ENCODE results near the gene MIPOL1.
"Not testable (repeated sequence)": the region's sequence is repeated elsewhere in the genome, so short reads cannot be mapped to it uniquely, and the experiment has no call there.

Gene MIPOL1

DNA sequence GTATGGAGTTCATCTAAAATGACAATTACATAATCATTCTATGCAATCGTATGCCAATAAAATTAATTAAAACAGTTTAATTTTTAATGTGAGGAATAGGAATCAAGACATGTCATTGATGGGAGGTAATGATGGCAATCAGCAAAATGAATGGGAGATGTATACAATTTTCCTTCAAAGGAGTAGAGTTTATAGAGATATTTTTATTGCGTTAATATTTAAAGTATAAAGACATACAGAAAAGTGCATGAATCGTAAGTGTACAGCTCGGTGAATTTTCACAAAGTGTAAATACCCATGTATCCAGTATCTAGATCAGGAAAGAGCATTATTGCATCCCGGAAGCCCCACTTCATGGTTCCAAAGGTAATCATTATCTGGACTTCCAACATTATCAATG is 1.2 kb downstream of the MIPOL1 start:
- Mint-ChIP-seq H3K4me3 (no peak overlapping the region), H3K9me3 (peaks cover under 1% of the 10 kb centered on the region), H3K4me1 (ENCODE audit: low read depth) (peaks cover 14% of the 10 kb centered on the region), H3K27me3 (peaks cover 31% of the 10 kb centered on the region), H3K27ac (no peak overlapping the region), H3K36me3 (ENCODE audit: low read depth) (no peaks in the 10 kb centered on the region)
- intact Hi-C loops (cut with micrococcal nuclease): no loop called here

GRCh38 chr14:37201724-37202123 is 4.0 kb downstream of the MIPOL1 start:
- Mint-ChIP-seq H3K27ac (no peak overlapping the region), H3K27me3 (peaks cover 24% of the 10 kb centered on the region), H3K4me3 (no peak overlapping the region), H3K36me3 (ENCODE audit: low read depth) (no peaks in the 10 kb centered on the region), H3K9me3 (peaks cover 27% of the 10 kb centered on the region), H3K4me1 (ENCODE audit: low read depth) (peaks cover 14% of the 10 kb centered on the region)
- intact Hi-C loops (cut with micrococcal nuclease): no loop called here

- H3K4me3 Mint-ChIP-seq: no peak overlapping the region
- intact Hi-C loops (cut with micrococcal nuclease): no loop called here
- H3K27me3 Mint-ChIP-seq: peaks cover 19% of the 10 kb centered on the region
- peaks cover 32% of the 10 kb centered on the region for H3K9me3 Mint-ChIP-seq
- H3K36me3 Mint-ChIP-seq (ENCODE audit: low read depth): no peaks in the 10 kb centered on the region
- no peak overlapping the region for H3K27ac Mint-ChIP-seq
- peaks cover 12% of the 10 kb centered on the region for H3K4me1 Mint-ChIP-seq (ENCODE audit: low read depth)
These were observed 4.5 kb downstream of the MIPOL1 start for GRCh38 chr14:37202265-37202664.

DNA sequence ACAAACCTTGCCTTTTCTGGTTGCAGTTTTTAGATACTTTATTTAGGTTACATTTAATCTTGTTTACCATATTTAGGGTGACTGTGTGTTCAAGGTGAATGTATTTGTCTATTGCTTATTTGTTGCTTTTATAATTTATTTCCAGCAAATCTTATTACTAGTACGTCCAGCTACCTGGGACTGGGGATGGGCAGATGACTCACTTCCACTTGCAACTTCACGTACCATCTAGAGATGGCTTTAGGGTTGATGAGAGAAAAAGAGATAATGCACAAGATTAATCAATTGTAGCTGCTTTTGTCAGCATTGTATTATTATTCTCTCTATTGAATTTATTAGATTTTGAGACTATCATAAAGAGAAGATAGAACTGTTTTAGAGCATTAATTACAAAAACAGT is 5.1 kb downstream of the MIPOL1 start:
- Mint-ChIP-seq H3K4me3 (no peak overlapping the region), H3K27ac (no peak overlapping the region), H3K4me1 (ENCODE audit: low read depth) (peaks cover 6% of the 10 kb centered on the region), H3K36me3 (ENCODE audit: low read depth) (no peaks in the 10 kb centered on the region), H3K9me3 (peaks cover 32% of the 10 kb centered on the region), H3K27me3 (peaks cover 13% of the 10 kb centered on the region)
- intact Hi-C loops (cut with micrococcal nuclease): no loop called here

GRCh38 chr14:37203423-37203822 is 5.7 kb downstream of the MIPOL1 start:
- intact Hi-C loops (cut with micrococcal nuclease): no loop called here
- peaks cover 7% of the 10 kb centered on the region for H3K27me3 Mint-ChIP-seq
- H3K36me3 Mint-ChIP-seq (ENCODE audit: low read depth): no peaks in the 10 kb centered on the region
- no peak overlapping the region for H3K27ac Mint-ChIP-seq
- H3K4me3 Mint-ChIP-seq: no peak overlapping the region
- H3K9me3 Mint-ChIP-seq: peaks cover 32% of the 10 kb centered on the region
- peaks cover under 1% of the 10 kb centered on the region for H3K4me1 Mint-ChIP-seq (ENCODE audit: low read depth)

- H3K4me1 Mint-ChIP-seq (ENCODE audit: low read depth); H3K4me3 Mint-ChIP-seq; H3K27ac Mint-ChIP-seq; intact Hi-C loops (cut with micrococcal nuclease); H3K36me3 Mint-ChIP-seq (ENCODE audit: low read depth); H3K27me3 Mint-ChIP-seq: not testable (repeated sequence)
- H3K9me3 Mint-ChIP-seq: peaks cover 48% of the 10 kb centered on the region
These were observed 8.2 kb downstream of the MIPOL1 start for GRCh38 chr14:37205623-37206605.

- H3K4me1 Mint-ChIP-seq (ENCODE audit: low read depth); H3K27ac Mint-ChIP-seq; H3K36me3 Mint-ChIP-seq (ENCODE audit: low read depth); H3K27me3 Mint-ChIP-seq; intact Hi-C loops (cut with micrococcal nuclease); H3K4me3 Mint-ChIP-seq: not testable (repeated sequence)
- peaks cover 58% of the 10 kb centered on the region for H3K9me3 Mint-ChIP-seq
These were observed 11.9 kb downstream of the MIPOL1 start for GRCh38 chr14:37209617-37210016.

- Mint-ChIP-seq H3K4me3 (no peak overlapping the region), H3K9me3 (peaks cover 58% of the 10 kb centered on the region), H3K36me3 (ENCODE audit: low read depth) (no peaks in the 10 kb centered on the region), H3K27ac (no peak overlapping the region), H3K4me1 (ENCODE audit: low read depth) (no peaks in the 10 kb centered on the region), H3K27me3 (no peaks in the 10 kb centered on the region)
- intact Hi-C loops (cut with micrococcal nuclease): no loop called here
These were observed 12.7 kb downstream of the MIPOL1 start for GRCh38 chr14:37210448-37210847.

DNA sequence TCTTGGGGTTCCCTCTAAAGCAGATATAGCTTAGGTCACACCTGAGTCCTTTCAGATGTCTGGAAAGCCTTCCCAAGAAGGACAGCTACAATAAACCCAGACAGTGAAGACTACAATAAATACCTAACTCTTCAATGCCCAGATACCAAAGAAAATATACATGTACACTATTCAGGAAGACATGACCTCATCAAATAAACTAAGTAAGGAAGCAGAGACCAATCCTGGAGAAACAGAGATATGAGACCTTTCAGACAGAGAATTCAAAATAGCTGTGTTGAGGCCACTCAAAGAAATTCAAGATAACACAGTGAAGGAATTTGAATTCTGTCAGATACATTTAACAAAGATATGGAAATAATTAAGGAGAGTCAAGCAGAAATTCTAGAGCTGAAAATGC is 15.3 kb downstream of the MIPOL1 start:
- intact Hi-C loops (cut with micrococcal nuclease): no loop called here
- H3K36me3 Mint-ChIP-seq (ENCODE audit: low read depth): no peaks in the 10 kb centered on the region
- no peaks in the 10 kb centered on the region for H3K27me3 Mint-ChIP-seq
- H3K9me3 Mint-ChIP-seq: peaks cover 45% of the 10 kb centered on the region
- H3K27ac Mint-ChIP-seq: no peak overlapping the region
- H3K4me3 Mint-ChIP-seq: no peak overlapping the region
- no peaks in the 10 kb centered on the region for H3K4me1 Mint-ChIP-seq (ENCODE audit: low read depth)

GRCh38 chr14:37215345-37215744 is 17.6 kb downstream of the MIPOL1 start:
- H3K4me3 Mint-ChIP-seq: no peak overlapping the region
- H3K9me3 Mint-ChIP-seq: peaks cover 34% of the 10 kb centered on the region
- no peaks in the 10 kb centered on the region for H3K4me1 Mint-ChIP-seq (ENCODE audit: low read depth)
- no peaks in the 10 kb centered on the region for H3K36me3 Mint-ChIP-seq (ENCODE audit: low read depth)
- intact Hi-C loops (cut with micrococcal nuclease): no loop called here
- no peak overlapping the region for H3K27ac Mint-ChIP-seq
- H3K27me3 Mint-ChIP-seq: no peaks in the 10 kb centered on the region

GRCh38 chr14:37221073-37221472 is 23.3 kb downstream of the MIPOL1 start:
- intact Hi-C loops (cut with micrococcal nuclease): no loop called here
- Mint-ChIP-seq H3K27ac (no peak overlapping the region), H3K36me3 (ENCODE audit: low read depth) (no peaks in the 10 kb centered on the region), H3K4me3 (no peak overlapping the region), H3K9me3 (peaks cover 19% of the 10 kb centered on the region), H3K27me3 (no peaks in the 10 kb centered on the region), H3K4me1 (ENCODE audit: low read depth) (no peaks in the 10 kb centered on the region)

DNA sequence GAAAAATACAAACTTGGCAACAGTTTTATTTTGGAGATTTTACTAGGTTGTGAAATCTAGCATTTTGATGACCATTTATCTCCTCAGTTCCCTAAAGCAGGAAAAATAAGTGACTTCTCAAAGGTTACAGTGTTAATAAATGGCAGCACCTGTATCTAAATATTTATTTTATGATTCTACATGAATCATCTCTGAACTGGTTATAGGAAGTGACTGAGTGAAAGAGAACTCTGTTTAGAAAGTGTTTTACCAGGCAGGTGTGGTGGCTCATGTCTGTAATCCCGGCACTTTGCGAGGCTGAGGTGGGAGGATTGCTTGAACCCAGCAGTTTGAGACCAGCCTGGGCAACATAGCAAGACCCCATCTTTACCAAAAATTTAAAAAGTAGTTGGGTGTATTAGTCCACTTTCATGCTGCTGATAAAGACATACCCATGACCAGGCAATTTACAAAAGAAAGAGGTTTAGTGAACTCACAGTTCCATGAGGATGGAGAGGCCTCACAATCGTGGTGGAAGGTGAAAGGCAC is 26.3 kb downstream of the MIPOL1 start:
- no peak overlapping the region for H3K4me3 Mint-ChIP-seq
- no peak overlapping the region for H3K27ac Mint-ChIP-seq
- peaks cover 24% of the 10 kb centered on the region for H3K9me3 Mint-ChIP-seq
- H3K36me3 Mint-ChIP-seq (ENCODE audit: low read depth): no peaks in the 10 kb centered on the region
- H3K27me3 Mint-ChIP-seq: no peaks in the 10 kb centered on the region
- intact Hi-C loops (cut with micrococcal nuclease): no loop called here
- H3K4me1 Mint-ChIP-seq (ENCODE audit: low read depth): no peaks in the 10 kb centered on the region

GRCh38 chr14:37225668-37226067 is 27.9 kb downstream of the MIPOL1 start:
- H3K9me3 Mint-ChIP-seq: peaks cover 24% of the 10 kb centered on the region

DNA sequence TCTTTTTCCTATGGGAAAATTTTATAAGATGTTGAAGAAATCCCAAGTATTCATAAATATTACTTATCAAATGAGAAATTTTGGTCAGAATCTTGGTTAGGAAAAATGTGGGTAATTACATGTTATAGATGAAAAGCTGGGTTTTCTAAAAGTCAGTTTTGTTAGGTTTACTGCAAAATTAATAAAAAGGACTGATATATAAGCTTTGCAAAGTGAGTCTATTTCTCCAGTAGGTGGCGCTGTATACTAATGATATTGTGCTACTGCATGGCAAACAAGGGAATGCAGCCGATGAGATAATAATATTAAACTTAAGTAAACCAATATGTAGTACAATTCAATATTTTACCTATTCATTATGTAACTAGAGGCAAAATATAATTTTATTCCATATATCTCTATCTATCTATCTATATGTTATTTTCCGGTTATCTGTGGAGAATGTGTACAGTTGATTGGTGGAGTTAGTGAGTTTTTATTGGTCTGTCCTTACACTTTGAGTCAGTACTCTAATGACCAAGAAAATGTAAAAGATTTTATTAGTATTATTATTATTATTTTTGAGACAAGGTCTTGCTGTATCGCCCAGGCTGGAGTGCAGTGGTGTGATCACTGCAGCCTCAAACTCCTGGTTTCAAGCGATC is 32.9 kb downstream of the MIPOL1 start:
- H3K27me3 Mint-ChIP-seq: no peaks in the 10 kb centered on the region
- no peaks in the 10 kb centered on the region for H3K4me1 Mint-ChIP-seq (ENCODE audit: low read depth)
- peaks cover 9% of the 10 kb centered on the region for H3K9me3 Mint-ChIP-seq
- no peak overlapping the region for H3K27ac Mint-ChIP-seq
- intact Hi-C loops (cut with micrococcal nuclease): no loop called here
- no peaks in the 10 kb centered on the region for H3K36me3 Mint-ChIP-seq (ENCODE audit: low read depth)
- no peak overlapping the region for H3K4me3 Mint-ChIP-seq

More at GRCh38 chr14:37225668-37226067, 27.9 kb downstream of the MIPOL1 start:
- H3K4me3 Mint-ChIP-seq; intact Hi-C loops (cut with micrococcal nuclease); H3K36me3 Mint-ChIP-seq (ENCODE audit: low read depth); H3K27ac Mint-ChIP-seq; H3K4me1 Mint-ChIP-seq (ENCODE audit: low read depth); H3K27me3 Mint-ChIP-seq: not testable (repeated sequence)

All from dendritic cell treated with granulocyte-macrophage colony-stimulating factor and Interleukin-4, amounts not matched to agents 40 ng/mL and 50 ng/mL, for 4 days (primary cell).